ENCODE results near the gene PLA2R1.
"Not testable (repeated sequence)": the region's sequence is repeated elsewhere in the genome, so short reads cannot be mapped to it uniquely, and the experiment has no call there.

Gene PLA2R1

GRCh38 chr2:159971365-159972152 lies 90.9 kb downstream of the PLA2R1 start:
- DNase-seq (ENCODE audit: low spot score) (no peak), ATAC-seq (ENCODE audit: low read depth) (no peak)
- Histone ChIP-seq H3K4me3 (ENCODE audit: severe bottlenecking) (no peak overlapping the region), H3K36me3 (ENCODE audit: low read depth) (no peaks in the 10 kb centered on the region), H3K27me3 (ENCODE audit: insufficient read depth, poor library complexity, severe bottlenecking) (no peaks in the 10 kb centered on the region), H3K4me1 (ENCODE audit: insufficient read depth, poor library complexity, severe bottlenecking) (no peaks in the 10 kb centered on the region), H3K9me3 (ENCODE audit: severe bottlenecking) (no peaks in the 10 kb centered on the region), H3K27ac (ENCODE audit: poor library complexity, severe bottlenecking) (no peak overlapping the region)
- TF ChIP-seq CTCF (IDR thresholded peaks at IDR 0.05; ENCODE audit: poor library complexity, severe bottlenecking), result no peak

- H3K27me3 ChIP-seq (ENCODE audit: insufficient read depth, poor library complexity, severe bottlenecking); H3K27ac ChIP-seq (ENCODE audit: poor library complexity, severe bottlenecking); DNase-seq (ENCODE audit: low spot score); H3K36me3 ChIP-seq (ENCODE audit: low read depth); H3K4me1 ChIP-seq (ENCODE audit: insufficient read depth, poor library complexity, severe bottlenecking); ATAC-seq (ENCODE audit: low read depth); H3K9me3 ChIP-seq (ENCODE audit: severe bottlenecking); H3K4me3 ChIP-seq (ENCODE audit: severe bottlenecking): not testable (repeated sequence)
Observed at GRCh38 chr2:159970548-159970947, 91.9 kb downstream of the PLA2R1 start.

GRCh38 chr2:159968279-159968900 lies 94.0 kb downstream of the PLA2R1 start:
- Histone ChIP-seq H3K36me3 (ENCODE audit: low read depth) (no peaks in the 10 kb centered on the region), H3K9me3 (ENCODE audit: severe bottlenecking) (no peaks in the 10 kb centered on the region), H3K27ac (ENCODE audit: poor library complexity, severe bottlenecking) (no peak overlapping the region), H3K4me1 (ENCODE audit: insufficient read depth, poor library complexity, severe bottlenecking) (no peaks in the 10 kb centered on the region), H3K27me3 (ENCODE audit: insufficient read depth, poor library complexity, severe bottlenecking) (no peaks in the 10 kb centered on the region), H3K4me3 (ENCODE audit: severe bottlenecking) (no peak overlapping the region)
- ATAC-seq (ENCODE audit: low read depth) (peak; percentile 83), DNase-seq (ENCODE audit: low spot score) (no peak)
- peak; percentile 80 for TF ChIP-seq CTCF (IDR thresholded peaks at IDR 0.05; ENCODE audit: poor library complexity, severe bottlenecking)

- DNase-seq (ENCODE audit: low spot score) (no peak), ATAC-seq (ENCODE audit: low read depth) (no peak)
- H3K27ac ChIP-seq (ENCODE audit: poor library complexity, severe bottlenecking), result no peak overlapping the region
- peaks cover 18% of the 10 kb centered on the region for H3K4me1 ChIP-seq (ENCODE audit: insufficient read depth, poor library complexity, severe bottlenecking)
- no peak overlapping the region for H3K4me3 ChIP-seq (ENCODE audit: severe bottlenecking)
- no peaks in the 10 kb centered on the region for H3K27me3 ChIP-seq (ENCODE audit: insufficient read depth, poor library complexity, severe bottlenecking)
- H3K9me3 ChIP-seq (ENCODE audit: severe bottlenecking), result no peaks in the 10 kb centered on the region
- H3K36me3 ChIP-seq (ENCODE audit: low read depth), result no peaks in the 10 kb centered on the region
- TF ChIP-seq CTCF (IDR thresholded peaks at IDR 0.05; ENCODE audit: poor library complexity, severe bottlenecking), result no peak
Observed at GRCh38 chr2:159963700-159964099, 98.7 kb downstream of the PLA2R1 start.

- not testable (repeated sequence) for H3K9me3 ChIP-seq (ENCODE audit: severe bottlenecking); ATAC-seq (ENCODE audit: low read depth); H3K27ac ChIP-seq (ENCODE audit: poor library complexity, severe bottlenecking); H3K36me3 ChIP-seq (ENCODE audit: low read depth); DNase-seq (ENCODE audit: low spot score); H3K27me3 ChIP-seq (ENCODE audit: insufficient read depth, poor library complexity, severe bottlenecking); H3K4me3 ChIP-seq (ENCODE audit: severe bottlenecking)
- peaks cover 18% of the 10 kb centered on the region for H3K4me1 ChIP-seq (ENCODE audit: insufficient read depth, poor library complexity, severe bottlenecking)
Observed at GRCh38 chr2:159962513-159962912, 99.9 kb downstream of the PLA2R1 start.

- Histone ChIP-seq H3K9me3 (ENCODE audit: severe bottlenecking) (no peaks in the 10 kb centered on the region), H3K36me3 (ENCODE audit: low read depth) (no peaks in the 10 kb centered on the region)
- no peak for ATAC-seq (ENCODE audit: low read depth)
Observed at GRCh38 chr2:159961451-159961850, 101.0 kb downstream of the PLA2R1 start.

More at GRCh38 chr2:159961451-159961850, 101.0 kb downstream of the PLA2R1 start:
- Histone ChIP-seq H3K27me3 (ENCODE audit: insufficient read depth, poor library complexity, severe bottlenecking) (no peaks in the 10 kb centered on the region), H3K4me3 (ENCODE audit: severe bottlenecking) (no peak overlapping the region), H3K4me1 (ENCODE audit: insufficient read depth, poor library complexity, severe bottlenecking) (peaks cover 18% of the 10 kb centered on the region), H3K27ac (ENCODE audit: poor library complexity, severe bottlenecking) (peak overlapping the region; percentile 79)
- no peak for TF ChIP-seq CTCF (IDR thresholded peaks at IDR 0.05; ENCODE audit: poor library complexity, severe bottlenecking)
- DNase-seq (ENCODE audit: low spot score), result no peak
